ENCODE results near the gene SHISAL2A. TPM values are rescaled to one million over a fixed set of nuclear protein-coding genes. Genes with fewer than 3 reads are reported as not detected.

SHISAL2A gene
- total and polyA plus RNA-seq, 2 of the 4 experiments (the other 2 are of a cell fraction): not detected

DNA sequence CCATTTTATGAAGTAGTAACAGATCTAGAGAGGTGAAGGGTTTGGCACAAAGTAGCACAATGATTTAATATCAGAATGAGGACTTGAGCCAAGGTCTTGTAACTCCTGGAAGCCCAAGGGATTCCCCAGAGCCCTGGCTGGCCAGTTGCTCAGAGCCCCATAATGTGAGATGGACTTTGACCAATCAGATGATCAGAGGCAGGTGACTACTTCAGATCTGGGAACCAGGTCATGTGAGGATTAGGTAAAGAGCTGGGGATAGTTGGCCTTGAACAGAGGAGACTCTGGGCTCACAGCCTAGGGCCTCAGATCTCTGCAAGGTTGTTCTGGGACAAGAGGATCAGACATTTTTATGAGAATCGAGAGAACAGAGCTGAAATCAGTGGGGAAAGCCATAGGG is 18.9 kb downstream of the SHISAL2A start:
- in situ Hi-C loops (cut with MboI; ENCODE audit: low sequenced_read_pairs) (no loop called here), dilution Hi-C loops (cut with HindIII; ENCODE audit: low sequenced_read_pairs, unreplicated experiment) (no loop called here), intact Hi-C loops (cut with micrococcal nuclease) (no loop called here)
- H3K27me3 ChIP-seq (ENCODE audit: control insufficient read depth, insufficient read depth, low read length): peaks cover 6% of the 10 kb centered on the region
- no peak overlapping the region for H3K9ac ChIP-seq (ENCODE audit: low read depth, low read length)
- H3K4me2 ChIP-seq (ENCODE audit: low read depth, low read length): no peak overlapping the region
- no peaks in the 10 kb centered on the region for H3K79me1 ChIP-seq (ENCODE audit: low read depth in 1 of 2, low read length in 2 of 2)
- H3K18ac ChIP-seq (ENCODE audit: low read depth, low read length): no peak overlapping the region
- POLR2A ChIA-PET (ENCODE audit: unreplicated experiment): no interaction called here
- no peak overlapping the region for H3K4me3 ChIP-seq (ENCODE audit: insufficient read depth, low read depth, low read length)
- H2BK120ac ChIP-seq (ENCODE audit: low read depth, low read length): no peak overlapping the region
- H3K23ac ChIP-seq (ENCODE audit: low read depth, low read length): no peak overlapping the region
- H3K9me1 ChIP-seq (ENCODE audit: insufficient read depth, low read length): no peaks in the 10 kb centered on the region
- no peak overlapping the region for H3K27ac ChIP-seq (ENCODE audit: insufficient read depth, low read length)
- no peak overlapping the region for H4K91ac ChIP-seq (ENCODE audit: insufficient read depth, low read depth, low read length)
- H3K9me3 ChIP-seq (ENCODE audit: control insufficient read depth, insufficient read depth, low read length): no peaks in the 10 kb centered on the region
- no peak for DNase-seq
- H4K20me1 ChIP-seq (ENCODE audit: insufficient read depth, low read length): no peaks in the 10 kb centered on the region
- no peak overlapping the region for H4K8ac ChIP-seq (ENCODE audit: low read depth in 2 of 2, low read length in 2 of 2)
- CTCF ChIA-PET: interaction anchor here (1.3 kb wide), 1 partner anchor 13 kb away, joined by 3 read pairs; no protein-coding TSS in a partner anchor
- H3K14ac ChIP-seq (replicated peaks; ENCODE audit: low read depth, low read length): no peak overlapping the region
- H2BK20ac ChIP-seq (ENCODE audit: low read depth, low read length): no peak overlapping the region
- no CpG with 5 or more reads among the region's 1 CpG for WGBS, 2 experiments (ENCODE audit: extremely low coverage in 2 of 2, insufficient read length in 1 of 2)
- H3K56ac ChIP-seq (ENCODE audit: extremely low read depth, insufficient read depth, low read length): no peak overlapping the region
- no peak overlapping the region for H4K5ac ChIP-seq (ENCODE audit: low read depth, low read length)
- H2BK15ac ChIP-seq (ENCODE audit: low read depth, low read length): no peak overlapping the region
- no peak for ATAC-seq (ENCODE audit: low read depth)
- no peak overlapping the region for H2BK5ac ChIP-seq (ENCODE audit: low read depth, low read length, poor library complexity, severe bottlenecking)
- no peaks in the 10 kb centered on the region for H3K4me1 ChIP-seq (ENCODE audit: control insufficient read depth, insufficient read depth, low read length)
- no peak overlapping the region for H2AFZ ChIP-seq (replicated peaks; ENCODE audit: low read length, poor library complexity)
- H2AK5ac ChIP-seq (ENCODE audit: low read depth, low read length): no peak overlapping the region
- H2AK9ac ChIP-seq (replicated peaks; ENCODE audit: low read depth, low read length, poor library complexity): no peak overlapping the region
- no TSS peak for BruUV-seq (replicated peaks)
- H3K36me3 ChIP-seq (ENCODE audit: control insufficient read depth, insufficient read depth, low read length): no peaks in the 10 kb centered on the region
- no peak for TF ChIP-seq MAFK (IDR thresholded peaks at IDR 0.05; ENCODE audit: low read depth, low read length)
- TF ChIP-seq CEBPB (IDR thresholded peaks at IDR 0.05; ENCODE audit: low read depth, low read length): no peak
- TF ChIP-seq NFE2L2 (IDR thresholded peaks at IDR 0.05; ENCODE audit: low read depth, low read length): no peak
- TF ChIP-seq RFX5 (IDR thresholded peaks at IDR 0.05; ENCODE audit: low read depth, low read length): no peak
- TF ChIP-seq POLR2A (IDR thresholded peaks at IDR 0.05; ENCODE audit: low read depth, low read length): no peak
- H3K4ac ChIP-seq (ENCODE audit: low read depth, low read length): no peak overlapping the region
